DOHH2 (cell line): ENCODE results near the gene NDUFV2.
"Not testable (repeated sequence)": the region's sequence is repeated elsewhere in the genome, so short reads cannot be mapped to it uniquely, and the experiment has no call there.

Source experiments
- H3F3A ChIP-seq: fragments of 200-600 bp; sonication (generic), shearing (Covaris generic); 2 replicates; pipeline ENCODE4 v1.6.0; 2016; ENCODE audit warnings: antibody characterized with exemption, mild to moderate bottlenecking; ENCODE audit not compliant: control insufficient read depth, insufficient read depth
- H3K27ac ChIP-seq: fragments of 200-600 bp; sonication (generic); 2 replicates; pipeline ENCODE4 v1.5.1; 2014; ENCODE audit warnings: low read depth, mild to moderate bottlenecking, low read length, moderate library complexity
- H3K27me3 ChIP-seq: fragments of 200-600 bp; sonication (generic); 2 replicates; pipeline ENCODE4 v1.6.1; 2014; ENCODE audit warnings: mild to moderate bottlenecking, low read length, mixed read lengths; ENCODE audit not compliant: control insufficient read depth
- H3K36me3 ChIP-seq: fragments of 200-600 bp; sonication (generic); 2 replicates; pipeline ENCODE4 v1.6.1; 2014; ENCODE audit warnings: mild to moderate bottlenecking, low read length, moderate library complexity, mixed read lengths; ENCODE audit not compliant: control insufficient read depth
- H3K4me1 ChIP-seq: fragments of 200-600 bp; sonication (generic); 2 replicates; pipeline ENCODE4 v1.6.1; 2014; ENCODE audit warnings: mild to moderate bottlenecking, low read length, mixed read lengths; ENCODE audit not compliant: control insufficient read depth
- H3K4me2 ChIP-seq: fragments of 200-600 bp; sonication (generic); 2 replicates; pipeline ENCODE4 v1.6.0; 2014; ENCODE audit warnings: mild to moderate bottlenecking, low read length, moderate library complexity
- H3K4me3 ChIP-seq: fragments of 200-600 bp; sonication (generic); 2 replicates; pipeline ENCODE4 v1.5.1; 2014; ENCODE audit warnings: mild to moderate bottlenecking, low read length, mixed read lengths
- H3K79me2 ChIP-seq: fragments of 200-600 bp; sonication (generic); 2 replicates; pipeline ENCODE4 v1.6.1; 2014; ENCODE audit warnings: mild to moderate bottlenecking, low read length, mixed read lengths; ENCODE audit not compliant: control insufficient read depth
- H3K9me2 ChIP-seq: fragments of 200-600 bp; sonication (generic); replicated peaks from 2 replicates; pipeline ENCODE4 v1.6.1; 2014; ENCODE audit warnings: mild to moderate bottlenecking, low read length, mixed read lengths; ENCODE audit not compliant: control insufficient read depth
- H3K9me3 ChIP-seq: fragments of 200-600 bp; sonication (generic); 2 replicates; pipeline ENCODE4 v1.6.1; 2014; ENCODE audit warnings: antibody characterized with exemption, low read length, mixed read lengths; ENCODE audit not compliant: control insufficient read depth, insufficient read depth
- H4K20me1 ChIP-seq: fragments of 200-600 bp; sonication (generic); 2 replicates; pipeline ENCODE4 v1.6.0; 2014; ENCODE audit warnings: low read depth, mild to moderate bottlenecking, antibody characterized with exemption, low read length, moderate library complexity; ENCODE audit not compliant: control insufficient read depth, insufficient read depth
- EZH2phosphoT487 ChIP-seq: fragments of 200-600 bp; sonication (generic); IDR thresholded peaks from 2 replicates; pipeline ENCODE4 v1.6.1; 2017; ENCODE audit warnings: borderline replicate concordance, mild to moderate bottlenecking, antibody characterized with exemption, low read length, moderate library complexity, mixed read lengths
- TF ChIP-seq, protein P1 (sequence below): fragments of 200-600 bp; sonication (generic); IDR thresholded peaks from one replicate; pipeline ENCODE4 v1.5.1; 2014; ENCODE audit warnings: antibody characterized with exemption, mild to moderate bottlenecking, low read depth, low read length; ENCODE audit not compliant: poor library complexity, severe bottlenecking

Gene NDUFV2

DNA sequence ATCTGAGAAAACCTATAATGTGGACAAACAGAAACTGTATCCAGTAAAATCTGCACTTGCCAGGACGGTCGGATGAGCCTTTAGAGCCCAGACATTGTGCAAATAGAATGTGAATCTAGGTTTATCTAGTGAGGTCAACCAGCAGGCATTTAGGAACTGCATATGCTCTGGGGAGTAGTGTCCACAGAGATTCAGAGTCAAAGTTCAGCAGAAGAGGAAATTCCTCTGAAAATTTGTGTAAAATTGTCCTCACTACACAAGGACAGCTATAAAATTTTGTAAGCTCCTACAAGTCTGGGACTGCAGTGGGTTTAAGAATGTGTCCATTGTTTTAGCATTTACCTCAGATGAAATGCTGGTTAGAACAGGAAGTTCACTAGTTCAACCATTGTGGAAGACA is 9.8 kb upstream of the NDUFV2 start:
- TF ChIP-seq EZH2phosphoT487, result no peak
- TF ChIP-seq, protein P1, sequence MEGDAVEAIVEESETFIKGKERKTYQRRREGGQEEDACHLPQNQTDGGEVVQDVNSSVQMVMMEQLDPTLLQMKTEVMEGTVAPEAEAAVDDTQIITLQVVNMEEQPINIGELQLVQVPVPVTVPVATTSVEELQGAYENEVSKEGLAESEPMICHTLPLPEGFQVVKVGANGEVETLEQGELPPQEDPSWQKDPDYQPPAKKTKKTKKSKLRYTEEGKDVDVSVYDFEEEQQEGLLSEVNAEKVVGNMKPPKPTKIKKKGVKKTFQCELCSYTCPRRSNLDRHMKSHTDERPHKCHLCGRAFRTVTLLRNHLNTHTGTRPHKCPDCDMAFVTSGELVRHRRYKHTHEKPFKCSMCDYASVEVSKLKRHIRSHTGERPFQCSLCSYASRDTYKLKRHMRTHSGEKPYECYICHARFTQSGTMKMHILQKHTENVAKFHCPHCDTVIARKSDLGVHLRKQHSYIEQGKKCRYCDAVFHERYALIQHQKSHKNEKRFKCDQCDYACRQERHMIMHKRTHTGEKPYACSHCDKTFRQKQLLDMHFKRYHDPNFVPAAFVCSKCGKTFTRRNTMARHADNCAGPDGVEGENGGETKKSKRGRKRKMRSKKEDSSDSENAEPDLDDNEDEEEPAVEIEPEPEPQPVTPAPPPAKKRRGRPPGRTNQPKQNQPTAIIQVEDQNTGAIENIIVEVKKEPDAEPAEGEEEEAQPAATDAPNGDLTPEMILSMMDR, result no peak
- Histone ChIP-seq H4K20me1 (no peaks in the 10 kb centered on the region), H3F3A (no peaks in the 10 kb centered on the region), H3K79me2 (no peaks in the 10 kb centered on the region), H3K4me3 (no peak overlapping the region), H3K27me3 (no peaks in the 10 kb centered on the region), H3K9me2 (no peaks in the 10 kb centered on the region), H3K4me1 (peaks cover 18% of the 10 kb centered on the region), H3K27ac (no peak overlapping the region), H3K9me3 (no peaks in the 10 kb centered on the region), H3K36me3 (no peaks in the 10 kb centered on the region), H3K4me2 (no peak overlapping the region)

DNA sequence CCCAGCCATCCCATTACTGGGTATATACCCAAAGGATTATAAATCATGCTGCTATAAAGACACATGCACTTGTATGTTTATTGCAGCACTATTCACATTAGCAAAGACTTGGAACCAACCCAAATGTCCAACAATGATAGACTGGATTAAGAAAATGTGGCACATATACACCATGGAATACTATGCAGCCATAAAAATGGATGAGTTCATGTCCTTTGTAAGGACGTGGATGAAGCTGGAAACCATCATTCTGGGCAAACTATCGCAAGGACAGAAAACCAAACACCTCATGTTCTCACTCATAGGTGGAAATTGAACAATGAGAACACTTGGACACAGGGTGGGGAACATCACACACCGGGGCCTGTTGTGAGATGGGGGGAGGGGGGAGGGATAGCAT is 9.4 kb upstream of the NDUFV2 start:
- peaks cover 18% of the 10 kb centered on the region for H3K4me1 ChIP-seq
- not testable (repeated sequence) for H3K9me2 ChIP-seq, H3F3A ChIP-seq, H3K4me2 ChIP-seq, H4K20me1 ChIP-seq, H3K27me3 ChIP-seq, H3K27ac ChIP-seq, H3K4me3 ChIP-seq, H3K79me2 ChIP-seq, H3K9me3 ChIP-seq, H3K36me3 ChIP-seq

DNA sequence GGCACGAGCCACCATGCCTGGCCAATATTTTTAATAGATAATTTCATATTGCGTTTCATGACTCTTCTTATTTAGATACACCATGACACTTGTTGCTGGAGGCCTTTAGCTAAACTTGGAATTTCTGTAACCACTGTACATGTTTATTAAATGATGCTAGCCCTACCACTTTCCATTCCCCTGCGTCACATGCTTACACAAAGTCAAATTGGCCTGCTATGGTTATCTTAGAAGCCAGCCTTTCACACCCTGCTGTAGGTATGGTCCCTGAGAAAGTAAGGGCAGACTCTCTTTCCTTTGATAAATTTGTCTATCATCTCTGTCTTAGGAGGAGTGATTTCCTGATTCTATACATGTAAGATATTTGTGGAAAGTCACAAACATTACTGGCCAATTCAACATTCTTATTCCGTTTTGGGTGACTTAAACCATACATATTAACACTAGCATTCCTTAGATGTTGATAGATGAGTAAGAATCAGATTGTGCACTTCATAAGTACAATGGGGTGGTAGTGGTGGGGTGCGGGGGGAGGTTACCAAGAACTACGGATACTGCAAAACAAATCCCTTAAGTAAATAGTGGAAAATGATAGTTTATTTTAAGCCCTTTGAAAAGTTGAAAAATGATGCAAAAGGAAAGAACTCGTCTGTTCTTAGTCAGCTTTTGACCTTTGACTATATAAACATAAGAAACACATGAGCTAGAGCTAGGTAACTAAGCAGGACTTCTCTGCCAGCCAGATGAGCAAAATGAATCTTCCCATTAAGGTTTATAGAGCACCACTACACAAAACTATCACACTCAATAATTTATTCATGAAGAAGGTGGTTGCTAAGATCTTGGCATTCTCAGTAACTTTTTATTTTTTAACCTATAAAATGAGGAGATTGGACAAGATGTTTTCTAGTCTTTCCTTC is 7.9 kb upstream of the NDUFV2 start:
- no peaks in the 10 kb centered on the region for H3K36me3 ChIP-seq
- no peaks in the 10 kb centered on the region for H3K9me2 ChIP-seq
- H4K20me1 ChIP-seq, result no peaks in the 10 kb centered on the region
- H3K27me3 ChIP-seq, result no peaks in the 10 kb centered on the region
- H3K4me3 ChIP-seq, result peak overlapping the region; percentile 52
- H3K27ac ChIP-seq, result peak overlapping the region; percentile 31
- H3F3A ChIP-seq, result no peaks in the 10 kb centered on the region
- no peaks in the 10 kb centered on the region for H3K79me2 ChIP-seq
- peaks cover 18% of the 10 kb centered on the region for H3K4me1 ChIP-seq
- H3K4me2 ChIP-seq, result peak overlapping the region; percentile 68
- H3K9me3 ChIP-seq, result no peaks in the 10 kb centered on the region
- no peak for TF ChIP-seq EZH2phosphoT487
- TF ChIP-seq, protein P1, result no peak

DNA sequence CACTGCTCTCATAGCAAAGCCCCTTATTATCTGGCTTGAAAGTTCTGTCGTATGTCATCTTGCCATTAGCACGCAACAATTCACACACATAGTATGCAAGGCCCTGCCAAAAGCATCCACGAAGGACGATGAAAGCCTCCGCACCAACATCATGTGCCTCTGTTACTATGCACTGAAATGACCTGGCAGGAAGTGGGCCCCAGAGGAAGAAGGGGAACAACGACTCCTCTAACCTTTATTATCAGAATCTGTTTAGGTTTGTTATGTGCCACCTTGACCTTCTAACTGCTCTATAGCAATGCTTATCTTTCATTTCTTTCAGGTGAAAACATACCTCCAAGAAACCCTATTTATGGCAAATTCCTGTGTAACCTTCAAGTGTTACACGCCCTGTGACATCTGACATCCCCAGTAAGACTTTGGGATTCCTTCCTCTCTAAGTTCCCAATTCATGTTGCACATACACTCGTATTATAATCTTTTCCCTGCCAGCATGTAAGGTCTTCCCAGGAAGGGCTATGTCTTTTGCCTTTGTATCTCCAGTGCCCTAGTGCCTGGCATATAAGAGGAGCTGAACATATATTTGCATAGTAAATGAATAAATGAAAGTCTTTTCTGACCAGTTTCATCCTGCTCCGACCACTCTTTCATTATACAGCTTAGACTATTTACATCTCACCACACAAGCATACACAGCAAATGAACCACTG is 7.0 kb upstream of the NDUFV2 start:
- no peak for TF ChIP-seq EZH2phosphoT487
- TF ChIP-seq, protein P1, result no peak
- H3K9me2 ChIP-seq, result no peaks in the 10 kb centered on the region
- no peaks in the 10 kb centered on the region for H4K20me1 ChIP-seq
- H3K36me3 ChIP-seq, result no peaks in the 10 kb centered on the region
- H3K79me2 ChIP-seq, result no peaks in the 10 kb centered on the region
- H3K4me2 ChIP-seq, result peak overlapping the region; percentile 68
- H3K4me3 ChIP-seq, result peak overlapping the region; percentile 52
- no peaks in the 10 kb centered on the region for H3F3A ChIP-seq
- H3K27ac ChIP-seq, result peak overlapping the region; percentile 31
- H3K27me3 ChIP-seq, result no peaks in the 10 kb centered on the region
- peaks cover 18% of the 10 kb centered on the region for H3K4me1 ChIP-seq
- H3K9me3 ChIP-seq, result no peaks in the 10 kb centered on the region
